ENCODE data around the gene DLX4. TPM values are rescaled to one million over a fixed set of nuclear protein-coding genes. Genes with fewer than 3 reads are reported as not detected.
A peak's percentile ranks its signal among the peaks of the same experiment; 100 is the strongest.

Gene DLX4
- total RNA-seq, 1 donor from 2014 or later: not detected

DNA sequence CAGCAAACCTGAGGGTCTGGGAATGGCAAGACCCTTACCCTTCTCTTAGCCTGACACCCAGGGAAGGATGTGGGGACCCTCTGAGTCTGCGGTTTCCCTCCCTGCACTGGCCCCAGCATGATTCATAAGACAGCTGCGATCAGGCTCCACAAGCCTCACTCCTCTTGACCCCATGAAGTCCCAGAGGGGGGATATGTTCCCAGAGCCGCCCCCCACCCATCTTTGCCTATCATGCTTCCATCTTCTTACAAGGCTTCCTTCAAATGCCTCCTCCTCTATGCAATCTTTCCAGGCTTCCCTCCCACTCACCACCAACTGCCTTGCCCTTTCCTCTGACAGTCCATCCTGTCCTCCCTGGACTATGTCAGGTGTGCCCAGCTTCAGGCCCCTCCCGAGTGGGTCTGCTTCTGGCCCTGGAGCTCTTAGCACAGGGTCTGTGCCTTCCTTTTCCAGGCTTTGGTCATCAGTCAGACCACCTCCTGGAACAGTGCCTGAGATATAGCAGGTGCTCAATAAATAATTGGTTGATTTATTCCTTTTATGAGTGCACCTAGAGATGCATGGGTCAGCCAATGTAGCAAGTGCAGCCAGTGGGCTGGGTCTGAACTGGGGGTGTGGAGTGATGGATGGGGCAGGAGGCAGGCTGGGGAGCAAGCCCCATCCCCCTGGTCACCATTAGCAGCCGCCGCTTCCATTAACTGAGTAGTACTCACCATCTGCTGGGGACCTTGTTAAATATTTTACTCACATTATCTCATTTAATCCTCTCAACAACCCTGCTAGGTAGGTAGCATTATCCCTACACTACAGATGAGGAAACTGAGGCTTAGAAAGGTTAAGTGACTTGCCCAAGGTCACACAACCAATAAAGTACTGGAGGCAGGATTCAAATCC, 17.7 kb downstream of the DLX4 start:
- DNase-seq (ENCODE audit: low read depth): peak; percentile 29

- DNase-seq (ENCODE audit: low read depth): peak; percentile 47
Measured at GRCh38 chr17:49987290-49987585, 18.2 kb downstream of the DLX4 start.

GRCh38 chr17:49987681-49988441, 18.9 kb downstream of the DLX4 start:
- peak; percentile 91 for DNase-seq (ENCODE audit: low read depth)

DNA sequence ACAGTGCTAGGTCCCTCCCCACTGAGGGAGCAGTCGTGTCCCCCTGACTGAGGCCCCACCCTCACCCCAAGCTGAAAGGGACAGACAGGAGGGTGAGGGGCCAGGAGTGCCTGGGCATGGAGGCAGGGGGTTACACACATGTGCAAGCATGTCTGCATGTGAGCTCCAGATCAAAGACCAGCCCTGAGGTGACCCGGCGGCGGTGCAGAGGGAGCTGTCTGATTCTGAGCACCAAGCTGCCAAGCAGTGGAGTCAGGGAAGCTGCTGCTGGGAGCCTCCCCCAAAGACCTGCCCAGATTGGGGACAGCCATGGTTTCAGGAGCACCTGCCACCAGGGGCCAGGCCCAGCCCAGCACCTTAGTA, 20.5 kb downstream of the DLX4 start:
- DNase-seq (ENCODE audit: low read depth): no peak

- DNase-seq (ENCODE audit: low read depth): no peak
Measured at GRCh38 chr17:49990331-49990730, 21.3 kb downstream of the DLX4 start.

DNA sequence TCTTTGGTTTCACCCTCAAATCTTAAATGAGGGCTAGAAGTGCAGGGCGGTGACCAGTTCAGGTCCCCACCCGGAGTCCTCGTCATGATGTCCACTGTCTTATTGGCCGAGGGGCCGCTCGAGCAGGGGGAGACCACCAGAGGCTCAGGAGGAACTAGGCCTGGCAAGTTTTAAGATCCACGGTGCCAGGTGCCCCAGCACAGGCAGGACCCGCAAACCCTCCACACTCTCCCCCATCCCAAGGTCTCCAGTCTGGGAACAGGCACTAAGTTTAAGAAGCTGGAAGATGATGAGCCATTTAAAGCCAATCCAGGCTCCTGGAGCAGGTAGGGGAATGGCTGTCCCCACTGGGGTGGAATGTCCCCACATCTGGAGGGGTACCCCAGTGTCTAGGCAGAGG, 21.9 kb downstream of the DLX4 start:
- DNase-seq (ENCODE audit: low read depth): no peak

DNA sequence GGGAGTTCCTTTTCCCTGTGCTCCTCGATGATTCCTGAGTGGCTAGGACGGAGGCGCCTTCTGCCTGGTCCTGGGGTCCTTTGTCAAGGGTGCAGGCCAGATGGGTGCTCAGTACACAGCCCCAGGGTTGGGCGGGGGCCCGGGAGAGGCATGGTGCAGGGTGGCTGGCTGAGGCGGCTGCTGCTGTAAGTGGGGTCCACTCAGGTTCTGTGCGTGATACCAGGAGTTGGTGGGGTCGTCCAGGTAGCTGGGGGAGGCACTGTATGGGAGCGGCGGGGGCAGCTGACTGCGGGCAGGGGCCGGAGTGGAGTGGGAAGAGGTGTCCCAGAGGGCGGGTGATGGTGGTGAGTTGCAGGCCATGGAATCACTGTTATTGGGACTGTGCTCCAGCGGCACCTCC, 22.4 kb downstream of the DLX4 start:
- DNase-seq (ENCODE audit: low read depth): no peak

DNA sequence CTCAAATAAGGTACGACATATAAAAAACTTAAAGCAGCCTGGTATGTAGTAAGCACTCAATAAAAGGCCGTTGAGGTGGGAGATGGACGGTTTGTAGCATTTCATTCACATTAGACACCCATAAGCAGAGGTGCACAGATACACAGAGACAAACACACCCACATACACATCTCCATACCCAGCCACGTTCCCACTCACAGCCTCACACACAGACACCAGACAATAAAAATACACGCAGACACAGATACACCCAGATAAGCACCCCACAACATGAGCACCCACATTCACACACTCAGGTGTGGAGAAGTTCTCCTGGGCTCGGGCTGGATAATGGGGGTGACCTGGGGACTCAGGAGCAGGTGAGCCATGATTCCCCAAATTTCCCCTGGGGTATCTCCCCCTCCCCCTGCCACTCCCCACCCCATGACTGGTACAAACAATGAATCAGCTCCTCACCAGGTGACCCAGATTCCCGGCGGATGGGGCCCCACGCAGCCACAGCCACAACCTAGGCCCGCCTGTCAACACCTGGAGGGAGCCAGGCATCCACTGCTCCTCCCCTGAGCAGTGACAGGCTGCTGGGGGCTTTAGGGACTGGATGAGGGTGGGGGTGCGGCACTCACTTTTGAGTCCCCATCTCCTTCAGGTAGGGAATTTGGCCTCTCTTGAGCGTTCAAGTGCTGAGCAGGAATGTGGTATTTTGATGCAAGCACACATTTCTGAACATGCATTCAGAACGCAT, 23.4 kb downstream of the DLX4 start:
- no peak for DNase-seq (ENCODE audit: low read depth)

DNA sequence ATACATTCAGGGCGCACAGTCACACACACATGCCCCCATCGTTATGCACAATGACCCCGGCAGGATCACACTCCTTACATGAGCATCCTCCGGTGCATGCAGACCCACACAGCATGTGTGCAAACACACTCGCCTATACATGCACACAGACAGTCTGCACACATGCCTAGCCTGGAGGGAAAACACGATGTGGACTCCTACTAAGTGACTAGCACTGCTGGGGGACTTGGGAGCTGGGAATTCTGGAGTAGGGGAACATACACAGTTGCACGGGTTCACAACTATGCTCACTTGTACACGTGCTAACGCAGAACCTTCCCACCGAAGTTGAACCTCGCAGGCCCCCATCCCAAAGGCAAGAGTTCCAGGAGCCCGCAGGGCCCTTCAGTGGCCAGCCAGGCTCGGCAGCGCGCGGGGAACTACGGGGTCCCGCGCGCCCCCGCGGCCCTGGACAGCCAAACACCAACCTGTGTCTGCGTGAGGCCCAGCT, 24.0 kb downstream of the DLX4 start:
- no peak for DNase-seq (ENCODE audit: low read depth)

GRCh38 chr17:49993423-49994060, 24.6 kb downstream of the DLX4 start:
- DNase-seq (ENCODE audit: low read depth): peak; percentile 12

- DNase-seq (ENCODE audit: low read depth): no peak
Measured at GRCh38 chr17:49994085-49995054, 25.4 kb downstream of the DLX4 start.

DNA sequence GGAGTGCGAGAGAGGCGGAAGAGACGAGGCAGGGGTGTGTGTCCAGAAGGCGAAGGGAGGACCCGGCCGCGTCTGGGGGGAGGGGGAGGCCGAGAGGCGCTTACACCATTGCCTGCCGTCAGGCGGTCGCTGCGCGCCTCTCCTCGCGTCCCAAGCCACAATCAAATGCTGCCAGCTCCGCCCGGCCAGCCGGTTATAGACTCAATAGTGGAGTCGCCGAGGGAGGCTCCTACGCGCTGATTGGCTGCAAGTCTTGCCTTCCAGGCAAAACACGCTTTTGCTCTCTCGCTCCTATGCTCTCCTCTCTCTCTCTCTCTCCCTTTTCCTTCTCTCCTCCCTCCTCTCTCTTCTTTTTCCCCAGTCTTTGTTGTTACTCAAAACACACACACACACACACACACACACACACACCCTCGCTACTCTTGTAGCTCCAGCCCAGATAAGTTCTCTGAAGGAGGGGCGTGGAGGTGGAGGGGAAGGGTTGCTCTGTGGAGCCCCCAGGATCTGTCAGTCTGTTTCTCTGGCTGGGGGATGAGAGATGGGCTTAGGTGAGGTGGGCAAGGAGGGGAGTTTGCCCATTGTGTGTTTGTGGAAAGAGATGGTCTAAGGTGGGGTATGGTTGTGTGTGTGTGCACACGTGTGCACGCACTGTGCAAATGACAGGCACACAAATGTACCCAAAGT, 26.2 kb downstream of the DLX4 start, which contains the start of gene DLX3:
Gene DLX3, minus strand, starts transcription at position 170 of the 684 bp plus-strand sequence. CDS start 226 bp downstream, outside the sequence.
- peak; percentile 88 for DNase-seq (ENCODE audit: low read depth)

DNA sequence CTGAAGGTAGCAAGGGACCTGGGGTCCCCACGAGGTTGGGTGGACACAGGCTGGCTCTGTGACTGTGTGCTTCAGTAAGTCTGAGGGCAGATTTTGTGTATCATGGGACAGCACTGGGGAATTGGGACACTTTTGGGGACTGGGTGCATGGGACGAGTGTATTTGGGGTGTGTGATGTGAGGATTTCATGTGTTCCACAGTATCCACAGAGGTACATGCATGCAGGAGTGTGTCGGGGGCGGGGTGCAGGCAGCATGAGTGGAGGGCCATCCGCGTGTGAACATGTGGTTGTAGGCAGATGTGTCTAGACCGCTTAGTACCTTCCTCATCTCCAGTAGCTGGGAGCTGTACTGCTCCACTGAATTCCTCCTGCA, 27.1 kb downstream of the DLX4 start:
- DNase-seq (ENCODE audit: low read depth): no peak

DNA sequence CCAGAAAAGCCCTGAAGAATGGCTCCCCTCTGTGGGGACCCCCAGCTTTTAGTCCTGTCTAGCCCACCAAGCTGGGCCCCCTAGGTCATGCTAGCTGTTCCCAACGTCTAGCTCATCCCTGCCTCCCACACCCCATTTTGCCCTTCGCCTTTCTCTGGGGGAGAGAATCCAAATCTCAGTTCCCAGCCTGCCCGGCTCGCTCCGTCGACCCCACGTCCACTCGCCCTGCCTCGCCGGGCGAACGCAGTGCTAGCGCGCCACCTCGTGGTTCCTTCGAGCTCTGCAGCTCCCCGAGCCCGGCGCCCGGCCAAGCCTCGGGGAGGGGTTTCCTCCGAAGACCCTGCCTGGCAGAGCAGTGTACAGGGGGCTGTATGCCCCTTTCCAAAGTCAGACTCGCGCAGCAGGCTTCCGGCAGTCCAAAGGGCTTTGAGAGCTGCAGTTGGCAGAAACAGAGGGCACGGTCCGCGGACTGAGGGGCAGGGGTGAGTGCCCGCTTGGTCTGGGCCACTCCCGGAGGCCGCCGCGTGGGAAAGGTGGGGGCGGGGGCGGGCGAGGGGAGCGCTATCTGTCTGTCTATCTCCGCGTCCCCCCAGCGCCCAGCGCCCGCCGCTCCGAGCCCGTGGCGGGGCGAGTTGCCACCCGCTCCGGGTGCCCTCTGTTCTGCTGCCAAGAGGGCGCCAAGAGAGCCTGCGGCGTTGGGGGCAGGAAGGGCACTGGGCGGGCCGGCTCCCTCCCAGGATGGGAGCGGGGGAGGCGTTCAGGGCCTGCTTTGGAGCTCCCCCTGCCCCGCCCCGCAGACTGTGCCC, 27.7 kb downstream of the DLX4 start:
- peak; percentile 49 for DNase-seq (ENCODE audit: low read depth)

DNA sequence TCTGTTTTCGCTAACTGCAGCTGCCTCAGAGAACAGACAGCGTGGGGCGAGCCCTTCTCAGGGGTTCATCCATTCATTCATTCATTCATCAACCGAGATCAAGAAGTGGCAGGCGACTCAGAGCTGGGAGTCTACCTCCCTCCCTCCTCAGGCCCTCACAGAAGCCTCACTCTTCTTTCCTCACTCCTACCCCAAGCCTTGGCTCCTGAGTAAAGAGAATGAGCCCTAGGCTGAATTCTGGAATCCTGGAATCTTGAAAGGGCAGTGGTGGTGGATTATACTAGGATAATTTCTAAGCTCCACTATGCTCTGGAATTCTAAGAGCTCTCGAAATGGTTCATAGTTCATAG, 28.3 kb downstream of the DLX4 start:
- no peak for DNase-seq (ENCODE audit: low read depth)

GRCh38 chr17:49997773-49998703, 29.0 kb downstream of the DLX4 start:
- DNase-seq (ENCODE audit: low read depth): peak; percentile 90

GRCh38 chr17:49998836-49999511, 30.0 kb downstream of the DLX4 start:
- DNase-seq (ENCODE audit: low read depth): no peak
